HAP-1 (cell line): ENCODE results near the gene SIRT7.

Experiments used
- DNase-seq, 2 experiments: peaks; one replicate each; pipeline ENCODE4 v3.0.0-alpha.2; 2016 to 2020; ENCODE audit warnings: low spot score in 2 of 2
- H3K27me3 ChIP-seq: fragments of 250-450 bp; sonication (Bioruptor Pico); 2 replicates; pipeline ENCODE4 v1.5.1; 2020; ENCODE audit warnings: low read depth, mild to moderate bottlenecking, moderate library complexity
- H3K36me3 ChIP-seq: fragments of 250-450 bp; sonication (Bioruptor Pico); replicated peaks from 2 replicates; pipeline ENCODE4 v1.5.1; 2020; ENCODE audit warnings: mild to moderate bottlenecking
- H3K4me1 ChIP-seq: fragments of 250-450 bp; sonication (Bioruptor Pico); 2 replicates; pipeline ENCODE4 v1.5.1; 2020; ENCODE audit warnings: mild to moderate bottlenecking
- H3K4me3 ChIP-seq: fragments of 250-450 bp; sonication (Bioruptor Pico); 2 replicates; pipeline ENCODE4 v1.5.1; 2020; ENCODE audit warnings: mild to moderate bottlenecking, moderate library complexity
- H3K9me3 ChIP-seq: fragments of 250-450 bp; sonication (Bioruptor Pico); 2 replicates; pipeline ENCODE4 v1.5.1; 2020; ENCODE audit warnings: mild to moderate bottlenecking, moderate library complexity
- in situ Hi-C: fragments of 300-500 bp; cut with MboI; formaldehyde crosslinking; loops from 3 replicates; pipeline ENCODE4 v1.14.3; 2020; ENCODE audit warnings: low sequenced_read_pairs, inconsistent platforms, mixed read lengths

SIRT7 gene

GRCh38 chr17:81891303-81891552 lies 26.7 kb downstream of the SIRT7 start:
- in situ Hi-C loops, result no loop called here
- Histone ChIP-seq H3K4me3 (peak overlapping the region; percentile 84), H3K36me3 (peaks cover 61% of the 10 kb centered on the region), H3K9me3 (no peaks in the 10 kb centered on the region), H3K4me1 (peaks cover 7% of the 10 kb centered on the region), H3K27me3 (no peaks in the 10 kb centered on the region)
- no peak for DNase-seq

- H3K27me3 ChIP-seq, result no peaks in the 10 kb centered on the region
- in situ Hi-C loops, result no loop called here
- H3K4me3 ChIP-seq, result peak overlapping the region; percentile 84
- H3K36me3 ChIP-seq, result peaks cover 61% of the 10 kb centered on the region
- no peaks in the 10 kb centered on the region for H3K9me3 ChIP-seq
- peaks cover 7% of the 10 kb centered on the region for H3K4me1 ChIP-seq
- no peak for DNase-seq
Observed at GRCh38 chr17:81890447-81891302, 27.3 kb downstream of the SIRT7 start.

GRCh38 chr17:81889602-81890001 lies 28.4 kb downstream of the SIRT7 start:
- no peak for DNase-seq
- no peaks in the 10 kb centered on the region for H3K9me3 ChIP-seq
- peaks cover 65% of the 10 kb centered on the region for H3K36me3 ChIP-seq
- H3K4me3 ChIP-seq, result peak overlapping the region; percentile 84; the same call in 1 of the 2 replicates
- in situ Hi-C loops, result no loop called here
- peaks cover 7% of the 10 kb centered on the region for H3K4me1 ChIP-seq
- H3K27me3 ChIP-seq, result no peaks in the 10 kb centered on the region

- Histone ChIP-seq H3K27me3 (no peaks in the 10 kb centered on the region), H3K4me1 (peaks cover 7% of the 10 kb centered on the region), H3K9me3 (no peaks in the 10 kb centered on the region), H3K36me3 (peaks cover 68% of the 10 kb centered on the region), H3K4me3 (no peak overlapping the region)
- in situ Hi-C loops, result no loop called here
- DNase-seq, result no peak
Observed at GRCh38 chr17:81888988-81889595, 28.9 kb downstream of the SIRT7 start.

GRCh38 chr17:81888105-81888987 lies 29.6 kb downstream of the SIRT7 start:
- Histone ChIP-seq H3K4me1 (peaks cover 7% of the 10 kb centered on the region), H3K27me3 (no peaks in the 10 kb centered on the region), H3K36me3 (peaks cover 75% of the 10 kb centered on the region), H3K4me3 (no peak overlapping the region), H3K9me3 (no peaks in the 10 kb centered on the region)
- in situ Hi-C loops, result no loop called here
- DNase-seq, result no peak

GRCh38 chr17:81885869-81886548 lies 32.0 kb downstream of the SIRT7 start:
- Histone ChIP-seq H3K4me3 (no peak overlapping the region), H3K4me1 (peaks cover 7% of the 10 kb centered on the region), H3K36me3 (peaks cover 90% of the 10 kb centered on the region), H3K9me3 (no peaks in the 10 kb centered on the region), H3K27me3 (no peaks in the 10 kb centered on the region)
- no peak for DNase-seq
- in situ Hi-C loops, result no loop called here

GRCh38 chr17:81885454-81885853 lies 32.5 kb downstream of the SIRT7 start:
- H3K36me3 ChIP-seq, result peaks cover 93% of the 10 kb centered on the region
- no peak overlapping the region for H3K4me3 ChIP-seq
- in situ Hi-C loops, result no loop called here
- no peaks in the 10 kb centered on the region for H3K9me3 ChIP-seq
- peaks cover 7% of the 10 kb centered on the region for H3K4me1 ChIP-seq
- H3K27me3 ChIP-seq, result no peaks in the 10 kb centered on the region
- no peak for DNase-seq

GRCh38 chr17:81884968-81885367 lies 33.0 kb downstream of the SIRT7 start:
- Histone ChIP-seq H3K4me1 (peaks cover 3% of the 10 kb centered on the region), H3K27me3 (no peaks in the 10 kb centered on the region), H3K9me3 (no peaks in the 10 kb centered on the region), H3K36me3 (peaks cover 93% of the 10 kb centered on the region), H3K4me3 (no peak overlapping the region)
- no peak for DNase-seq
- in situ Hi-C loops, result no loop called here

GRCh38 chr17:81884520-81884919 lies 33.5 kb downstream of the SIRT7 start:
- H3K27me3 ChIP-seq, result no peaks in the 10 kb centered on the region
- H3K36me3 ChIP-seq, result peaks cover 92% of the 10 kb centered on the region
- no peaks in the 10 kb centered on the region for H3K9me3 ChIP-seq
- no peak overlapping the region for H3K4me3 ChIP-seq
- H3K4me1 ChIP-seq, result no peaks in the 10 kb centered on the region
- in situ Hi-C loops, result no loop called here
- DNase-seq, result no peak

- in situ Hi-C loops, result no loop called here
- Histone ChIP-seq H3K4me1 (no peaks in the 10 kb centered on the region), H3K9me3 (no peaks in the 10 kb centered on the region), H3K36me3 (peaks cover 52% of the 10 kb centered on the region), H3K27me3 (no peaks in the 10 kb centered on the region), H3K4me3 (no peak overlapping the region)
- no peak for DNase-seq
Observed at GRCh38 chr17:81879121-81879520, 38.9 kb downstream of the SIRT7 start.

- in situ Hi-C loops, result no loop called here
Observed at GRCh38 chr17:81878294-81878693, 39.7 kb downstream of the SIRT7 start.

GRCh38 chr17:81877569-81877968 lies 40.4 kb downstream of the SIRT7 start:
- Histone ChIP-seq H3K4me1 (no peaks in the 10 kb centered on the region), H3K27me3 (no peaks in the 10 kb centered on the region), H3K4me3 (no peak overlapping the region), H3K36me3 (peaks cover 39% of the 10 kb centered on the region), H3K9me3 (no peaks in the 10 kb centered on the region)
- no peak for DNase-seq
- in situ Hi-C loops, result no loop called here

More at GRCh38 chr17:81878294-81878693, 39.7 kb downstream of the SIRT7 start:
- no peaks in the 10 kb centered on the region for H3K27me3 ChIP-seq
- no peaks in the 10 kb centered on the region for H3K9me3 ChIP-seq
- no peak overlapping the region for H3K4me3 ChIP-seq
- H3K4me1 ChIP-seq, result no peaks in the 10 kb centered on the region
- peaks cover 44% of the 10 kb centered on the region for H3K36me3 ChIP-seq
- no peak for DNase-seq

- peaks cover 47% of the 10 kb centered on the region for H3K36me3 ChIP-seq
- H3K4me1 ChIP-seq, result peaks cover 14% of the 10 kb centered on the region
- no peaks in the 10 kb centered on the region for H3K9me3 ChIP-seq
- H3K4me3 ChIP-seq, result peak overlapping the region; percentile 84
- in situ Hi-C loops, result no loop called here
- no peaks in the 10 kb centered on the region for H3K27me3 ChIP-seq
- peak; percentile 75 to 96 for DNase-seq
Observed at GRCh38 chr17:81871387-81872230, 46.4 kb downstream of the SIRT7 start.
